ENCODE data around the gene RASSF5.

DNA sequence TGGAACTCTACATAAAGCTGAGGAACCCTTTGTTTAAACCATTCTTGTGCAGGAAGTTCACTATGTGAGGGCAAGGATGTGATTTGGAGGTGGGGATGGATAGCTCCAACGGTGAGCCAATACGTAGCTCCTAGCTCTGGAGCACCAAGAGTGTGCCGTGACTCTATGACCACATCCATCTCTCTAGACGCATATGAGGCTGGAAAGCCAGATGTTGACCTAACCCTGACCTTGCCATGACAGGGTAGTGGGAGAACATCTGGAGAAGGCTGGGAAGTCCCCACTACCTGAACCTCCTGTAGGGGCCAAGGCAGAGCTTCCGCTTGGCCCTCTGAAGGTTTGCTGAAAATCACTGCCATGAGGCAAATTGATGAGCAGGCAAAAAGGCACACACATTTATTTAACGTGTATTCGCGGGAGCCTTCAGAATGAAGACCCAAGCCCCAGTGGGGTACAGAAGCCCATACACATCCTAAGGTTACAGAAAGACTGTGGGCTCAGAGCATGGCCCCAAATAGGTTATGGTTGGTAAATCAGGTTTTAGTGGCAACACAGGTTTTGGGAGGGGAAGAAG lies 61.5 kb downstream of the RASSF5 start:
- TF ChIP-seq, protein P1, sequence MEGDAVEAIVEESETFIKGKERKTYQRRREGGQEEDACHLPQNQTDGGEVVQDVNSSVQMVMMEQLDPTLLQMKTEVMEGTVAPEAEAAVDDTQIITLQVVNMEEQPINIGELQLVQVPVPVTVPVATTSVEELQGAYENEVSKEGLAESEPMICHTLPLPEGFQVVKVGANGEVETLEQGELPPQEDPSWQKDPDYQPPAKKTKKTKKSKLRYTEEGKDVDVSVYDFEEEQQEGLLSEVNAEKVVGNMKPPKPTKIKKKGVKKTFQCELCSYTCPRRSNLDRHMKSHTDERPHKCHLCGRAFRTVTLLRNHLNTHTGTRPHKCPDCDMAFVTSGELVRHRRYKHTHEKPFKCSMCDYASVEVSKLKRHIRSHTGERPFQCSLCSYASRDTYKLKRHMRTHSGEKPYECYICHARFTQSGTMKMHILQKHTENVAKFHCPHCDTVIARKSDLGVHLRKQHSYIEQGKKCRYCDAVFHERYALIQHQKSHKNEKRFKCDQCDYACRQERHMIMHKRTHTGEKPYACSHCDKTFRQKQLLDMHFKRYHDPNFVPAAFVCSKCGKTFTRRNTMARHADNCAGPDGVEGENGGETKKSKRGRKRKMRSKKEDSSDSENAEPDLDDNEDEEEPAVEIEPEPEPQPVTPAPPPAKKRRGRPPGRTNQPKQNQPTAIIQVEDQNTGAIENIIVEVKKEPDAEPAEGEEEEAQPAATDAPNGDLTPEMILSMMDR (IDR thresholded peaks at IDR 0.05): no peak
- TF ChIP-seq HMGA2 (CRISPR knock-in tag; IDR thresholded peaks at IDR 0.05) (no peak), FOXK1 (CRISPR knock-in tag; IDR thresholded peaks at IDR 0.05) (no peak), ELF4 (CRISPR knock-in tag; IDR thresholded peaks at IDR 0.05; ENCODE audit: low read depth) (no peak), NFE2L1 (CRISPR knock-in tag; IDR thresholded peaks at IDR 0.05) (no peak), ZBTB43 (CRISPR knock-in tag; IDR thresholded peaks at IDR 0.05) (no peak), JUN (CRISPR knock-in tag; IDR thresholded peaks at IDR 0.05) (no peak), NR3C1 (CRISPR knock-in tag; conservative IDR thresholded peaks at IDR 0.05; ENCODE audit: low read depth) (no peak), TEAD4 (CRISPR knock-in tag; IDR thresholded peaks at IDR 0.05) (no peak), IRF2 (CRISPR knock-in tag; IDR thresholded peaks at IDR 0.05; ENCODE audit: borderline replicate concordance, low read depth) (no peak)
- TF ChIP-seq, protein P2, sequence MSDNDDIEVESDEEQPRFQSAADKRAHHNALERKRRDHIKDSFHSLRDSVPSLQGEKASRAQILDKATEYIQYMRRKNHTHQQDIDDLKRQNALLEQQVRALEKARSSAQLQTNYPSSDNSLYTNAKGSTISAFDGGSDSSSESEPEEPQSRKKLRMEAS (CRISPR knock-in tag; IDR thresholded peaks at IDR 0.05): no peak
- TF ChIP-seq, protein P3, sequence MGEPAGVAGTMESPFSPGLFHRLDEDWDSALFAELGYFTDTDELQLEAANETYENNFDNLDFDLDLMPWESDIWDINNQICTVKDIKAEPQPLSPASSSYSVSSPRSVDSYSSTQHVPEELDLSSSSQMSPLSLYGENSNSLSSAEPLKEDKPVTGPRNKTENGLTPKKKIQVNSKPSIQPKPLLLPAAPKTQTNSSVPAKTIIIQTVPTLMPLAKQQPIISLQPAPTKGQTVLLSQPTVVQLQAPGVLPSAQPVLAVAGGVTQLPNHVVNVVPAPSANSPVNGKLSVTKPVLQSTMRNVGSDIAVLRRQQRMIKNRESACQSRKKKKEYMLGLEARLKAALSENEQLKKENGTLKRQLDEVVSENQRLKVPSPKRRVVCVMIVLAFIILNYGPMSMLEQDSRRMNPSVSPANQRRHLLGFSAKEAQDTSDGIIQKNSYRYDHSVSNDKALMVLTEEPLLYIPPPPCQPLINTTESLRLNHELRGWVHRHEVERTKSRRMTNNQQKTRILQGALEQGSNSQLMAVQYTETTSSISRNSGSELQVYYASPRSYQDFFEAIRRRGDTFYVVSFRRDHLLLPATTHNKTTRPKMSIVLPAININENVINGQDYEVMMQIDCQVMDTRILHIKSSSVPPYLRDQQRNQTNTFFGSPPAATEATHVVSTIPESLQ (CRISPR knock-in tag; IDR thresholded peaks at IDR 0.05): no peak

Measured in WTC11 (cell line).